DND-41 (cell line): ENCODE measurements around the gene A3GALT2.

Experiments used
- EZH2 ChIP-seq: IDR thresholded peaks from 3 replicates; pipeline ENCODE4 v1.6.1; 2012; ENCODE audit warnings: borderline replicate concordance, low read depth, mild to moderate bottlenecking, moderate library complexity, low read length, inconsistent platforms; ENCODE audit not compliant: severe bottlenecking
- TF ChIP-seq, protein P1 (sequence below): IDR thresholded peaks from 2 replicates; pipeline ENCODE4 v1.5.1; 2012; ENCODE audit warnings: borderline replicate concordance, low read length, moderate library complexity, mild to moderate bottlenecking; ENCODE audit not compliant: poor library complexity, severe bottlenecking; ENCODE audit errors: extremely low read depth

DNA sequence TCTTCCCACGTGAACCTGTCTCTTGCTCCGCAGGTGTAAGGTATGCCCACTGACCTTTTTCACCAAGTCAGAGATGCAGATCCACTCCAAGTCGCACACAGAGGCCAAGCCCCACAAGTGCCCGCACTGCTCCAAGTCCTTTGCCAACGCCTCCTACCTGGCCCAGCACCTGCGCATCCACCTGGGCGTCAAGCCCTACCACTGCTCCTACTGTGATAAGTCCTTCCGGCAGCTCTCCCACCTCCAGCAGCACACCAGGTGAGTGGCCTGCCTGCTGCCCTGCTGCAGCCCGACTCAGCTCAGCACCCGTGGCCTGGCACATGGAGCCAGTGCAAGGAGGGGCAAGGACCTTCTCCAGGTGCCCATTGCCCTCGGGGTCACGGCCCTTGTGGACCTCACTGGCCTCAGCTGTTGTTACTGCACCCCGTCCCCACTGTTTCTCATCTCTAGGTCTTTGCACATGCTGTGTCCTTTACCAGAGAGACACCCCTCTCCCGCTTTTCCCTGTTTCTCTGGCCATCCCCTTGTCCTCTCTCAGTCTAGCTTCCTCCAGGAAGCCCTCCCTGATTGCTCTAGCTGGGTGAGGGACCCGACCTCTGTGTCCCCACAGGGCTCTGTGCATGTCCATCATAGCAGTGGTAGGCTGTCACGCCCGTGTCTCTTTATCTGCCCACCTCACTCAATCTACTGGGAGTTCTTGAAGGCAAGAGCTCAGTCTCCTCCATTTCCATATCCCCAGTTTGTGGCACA lies 39.2 kb downstream of the A3GALT2 start:
- TF ChIP-seq, protein P1, sequence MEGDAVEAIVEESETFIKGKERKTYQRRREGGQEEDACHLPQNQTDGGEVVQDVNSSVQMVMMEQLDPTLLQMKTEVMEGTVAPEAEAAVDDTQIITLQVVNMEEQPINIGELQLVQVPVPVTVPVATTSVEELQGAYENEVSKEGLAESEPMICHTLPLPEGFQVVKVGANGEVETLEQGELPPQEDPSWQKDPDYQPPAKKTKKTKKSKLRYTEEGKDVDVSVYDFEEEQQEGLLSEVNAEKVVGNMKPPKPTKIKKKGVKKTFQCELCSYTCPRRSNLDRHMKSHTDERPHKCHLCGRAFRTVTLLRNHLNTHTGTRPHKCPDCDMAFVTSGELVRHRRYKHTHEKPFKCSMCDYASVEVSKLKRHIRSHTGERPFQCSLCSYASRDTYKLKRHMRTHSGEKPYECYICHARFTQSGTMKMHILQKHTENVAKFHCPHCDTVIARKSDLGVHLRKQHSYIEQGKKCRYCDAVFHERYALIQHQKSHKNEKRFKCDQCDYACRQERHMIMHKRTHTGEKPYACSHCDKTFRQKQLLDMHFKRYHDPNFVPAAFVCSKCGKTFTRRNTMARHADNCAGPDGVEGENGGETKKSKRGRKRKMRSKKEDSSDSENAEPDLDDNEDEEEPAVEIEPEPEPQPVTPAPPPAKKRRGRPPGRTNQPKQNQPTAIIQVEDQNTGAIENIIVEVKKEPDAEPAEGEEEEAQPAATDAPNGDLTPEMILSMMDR, result no peak
- TF ChIP-seq EZH2, result no peak
